Muscle layer of colon (tissue), 2 donors: ENCODE measurements around the gene GPR33.

ENCODE experiments used
- H3K27ac ChIP-seq: one replicate; pipeline ENCODE4 v1.7.0; 2013; ENCODE audit warnings: low read depth, mild to moderate bottlenecking, low read length, moderate library complexity
- H3K27me3 ChIP-seq, 2 donors: one replicate each; pipeline ENCODE4 v1.7.0; 2013; ENCODE audit warnings: low read length in 2 of 2, mild to moderate bottlenecking in 2 of 2; ENCODE audit not compliant: insufficient read depth in 2 of 2, control insufficient read depth in 1 of 2
- H3K36me3 ChIP-seq: one replicate; pipeline ENCODE4 v1.7.0; 2013; ENCODE audit warnings: mild to moderate bottlenecking, low read length; ENCODE audit not compliant: insufficient read depth
- H3K4me1 ChIP-seq: one replicate; pipeline ENCODE4 v1.7.0; 2013; ENCODE audit warnings: mild to moderate bottlenecking, low read length; ENCODE audit not compliant: insufficient read depth
- H3K4me3 ChIP-seq, 2 donors: one replicate each; pipeline ENCODE4 v1.7.0; 2013; ENCODE audit warnings: low read length in 2 of 2, low read depth in 1 of 2, mild to moderate bottlenecking in 1 of 2, moderate library complexity in 1 of 2
- H3K9ac ChIP-seq: one replicate; pipeline ENCODE4 v1.7.0; 2013; ENCODE audit warnings: low read length
- H3K9me3 ChIP-seq: one replicate; pipeline ENCODE4 v1.7.0; 2013; ENCODE audit warnings: mild to moderate bottlenecking, low read length
- donor health status: abdominal sarcoma.
- donor health status: Adenocarcinoma of cecum.

GPR33 gene

DNA sequence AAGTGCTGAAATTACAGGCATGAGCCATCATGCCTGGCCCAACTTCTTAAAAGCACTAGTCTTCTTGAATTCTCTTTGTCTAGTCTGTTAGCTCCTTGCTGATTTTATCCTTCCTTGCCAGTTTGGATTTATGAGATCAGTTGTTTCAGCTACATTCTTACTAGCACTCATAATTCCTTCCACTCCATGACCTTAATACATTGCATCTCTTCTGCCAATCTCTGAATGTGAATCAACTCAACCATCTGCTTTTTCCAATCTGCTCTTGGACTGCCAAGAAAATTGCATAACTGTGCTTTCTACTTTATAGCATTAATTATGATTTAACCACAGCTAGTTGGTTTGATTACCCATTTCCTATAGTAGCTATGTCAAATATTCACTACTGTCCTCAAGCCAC, 52.6 kb downstream of the GPR33 start:
- H3K4me1 ChIP-seq, result no peaks in the 10 kb centered on the region
- H3K27me3 ChIP-seq, result no peaks in the 10 kb centered on the region
- no peaks in the 10 kb centered on the region for H3K9me3 ChIP-seq
- H3K36me3 ChIP-seq, result no peaks in the 10 kb centered on the region
- no peak overlapping the region for H3K9ac ChIP-seq
- no peak overlapping the region for H3K27ac ChIP-seq
- no peak overlapping the region for H3K4me3 ChIP-seq
